ENCODE measurements around the gene ADGRL1.

GRCh38 chr19:14152713-14153112, 53.3 kb downstream of the ADGRL1 start:
- TF ChIP-seq CTCF (conservative IDR thresholded peaks at IDR 0.05) = no peak
- no peak for TF ChIP-seq ZFX (IDR thresholded peaks at IDR 0.05)
